Uterus (tissue), 4 donors: ENCODE data around the gene BABAM2. TPM values are rescaled to one million over a fixed set of nuclear protein-coding genes. Genes with fewer than 3 reads are reported as not detected.
A peak's percentile ranks its signal among the peaks of the same experiment; 100 is the strongest.

Source experiments
- DNase-seq, 2 donors: peaks; one replicate each; pipeline ENCODE4 v3.0.0-alpha.2; 2019 to 2020
- H3K27ac ChIP-seq, 2 donors: fragments of 200-600 bp; sonication (generic); 1 replicate in 1 of 2; 2 replicates in 1 of 2; pipeline ENCODE4 v1.5.1; 2016 to 2018
- H3K27me3 ChIP-seq, 2 donors: fragments of 200-600 bp; sonication (generic); one replicate each; pipeline ENCODE4 v1.5.1; 2018 to 2019; ENCODE audit warnings: control low read depth in 1 of 2
- H3K36me3 ChIP-seq, 2 donors: fragments of 200-600 bp; sonication (generic); one replicate each; pipeline ENCODE4 v1.5.1; 2019; ENCODE audit warnings: control low read depth in 1 of 2
- H3K4me1 ChIP-seq, 2 donors: fragments of 200-600 bp; sonication (generic); one replicate each; pipeline ENCODE4 v1.5.1; 2018 to 2019; ENCODE audit warnings: control low read depth in 1 of 2
- H3K4me3 ChIP-seq, 2 donors: fragments of 200-600 bp; sonication (generic); 1 replicate in 1 of 2; 2 replicates in 1 of 2; pipeline ENCODE4 v1.5.1; 2018 to 2019; ENCODE audit warnings: mild to moderate bottlenecking in 1 of 2
- H3K9me3 ChIP-seq, 2 donors: fragments of 200-600 bp; sonication (generic); one replicate each; pipeline ENCODE4 v1.5.1; 2019; ENCODE audit warnings: control low read depth in 1 of 2
- POLR2A ChIP-seq, 2 donors: fragments of 450-650 bp; IDR thresholded peaks; one replicate each; pipeline ENCODE4 v1.6.1; 2016; ENCODE audit warnings: antibody characterized with exemption in 2 of 2, mild to moderate bottlenecking in 1 of 2, moderate library complexity in 1 of 2
- intact Hi-C: fragments of 100-400 bp; cut with DNase I; formaldehyde crosslinking; loops from one replicate; pipeline ENCODE4 v1.15.1; 2023; ENCODE audit warnings: low total_unique reads
- total RNA-seq, 4 donors: library from RNA; depleted of rRNA in 3 of 4; stranded (reverse); fragments of >200 nt in 3 of 4; gene quantifications; one replicate each; pipeline versions ENCODE4 v1.1.0 to v1.2.4, GENCODE V29; 2014 to 2023
- TF ChIP-seq, protein P1 (sequence below), 4 experiments: fragments of 200-600 bp in 2 of 4; fragments of 450-650 bp in 2 of 4; sonication (generic) in 2 of 4; IDR thresholded peaks; one replicate each; pipeline ENCODE4 v1.5.1; 2016 to 2019; ENCODE audit warnings: antibody characterized with exemption in 4 of 4, mild to moderate bottlenecking in 2 of 4, moderate library complexity in 1 of 4
- donor health status: DM: yes; HTN: yes; CAD: no.

Gene BABAM2
- 10 to 100 TPM; 24.1 to 62.1 (median 32.5) TPM for total RNA-seq

DNA sequence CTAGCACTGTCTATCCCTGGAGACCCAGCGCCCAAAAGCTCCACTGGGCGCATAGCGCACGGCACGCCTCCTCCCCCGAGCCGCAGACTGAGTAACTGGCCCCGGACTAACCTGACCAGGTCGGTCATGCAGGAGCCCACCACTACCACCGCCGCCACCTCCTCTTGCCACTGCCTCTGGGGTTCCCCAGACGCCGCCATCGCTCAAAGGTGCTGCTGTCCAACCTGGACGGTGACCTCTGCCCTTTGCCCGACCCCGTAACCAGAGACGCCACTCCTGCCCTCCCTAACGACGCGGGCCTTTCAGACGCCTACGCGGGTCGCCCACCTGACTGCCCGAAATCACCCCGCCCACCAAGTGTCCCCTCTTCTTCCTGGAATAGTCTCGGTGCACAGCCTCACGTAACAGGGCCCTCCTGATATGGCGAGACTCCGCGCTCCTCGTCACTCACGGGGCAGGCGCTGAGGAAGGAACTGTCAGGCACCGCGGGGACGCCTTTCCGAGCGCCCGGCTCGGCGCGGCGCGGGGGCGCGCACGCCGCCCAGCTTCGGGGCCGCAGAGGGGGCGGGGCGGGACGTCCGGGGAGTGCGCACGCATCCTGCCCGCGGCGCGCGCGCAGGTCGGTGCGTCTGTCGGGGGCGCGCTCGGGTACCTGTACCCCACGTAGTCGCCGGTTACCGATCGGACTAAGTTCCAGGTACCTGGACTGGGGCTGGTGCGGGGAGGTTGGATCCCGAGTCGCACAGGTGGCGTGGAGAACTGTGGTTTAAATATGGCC is at the start of gene BABAM2, which contains the start of gene RBKS:
Gene BABAM2 (plus strand): TSS at position 584 of the 778 bp plus-strand sequence. CDS start 3,828 bp downstream, outside the sequence.
Gene RBKS (minus strand): TSS at position 242 of the 778 bp plus-strand sequence. CDS start 42 bp downstream, at position 200.
- H3K27ac ChIP-seq, result peak within 1 kb of the TSS; percentile 96
- H3K4me1 ChIP-seq, result peaks cover 0 to 7% of the 10 kb centered on the region in 2 donors
- H3K9me3 ChIP-seq, result no peaks in the 10 kb centered on the region
- no peaks in the 10 kb centered on the region for H3K36me3 ChIP-seq
- peak within 1 kb of the TSS; percentile 78 to 81 for H3K4me3 ChIP-seq
- peak; percentile 85 to 89 for DNase-seq
- intact Hi-C loops, result loop anchor here (10.0 kb wide), 1 partner anchor 504 kb away; the partner anchor contains the start of gene FOSL2
- H3K27me3 ChIP-seq, result no peaks in the 10 kb centered on the region
- TF ChIP-seq, protein P1, sequence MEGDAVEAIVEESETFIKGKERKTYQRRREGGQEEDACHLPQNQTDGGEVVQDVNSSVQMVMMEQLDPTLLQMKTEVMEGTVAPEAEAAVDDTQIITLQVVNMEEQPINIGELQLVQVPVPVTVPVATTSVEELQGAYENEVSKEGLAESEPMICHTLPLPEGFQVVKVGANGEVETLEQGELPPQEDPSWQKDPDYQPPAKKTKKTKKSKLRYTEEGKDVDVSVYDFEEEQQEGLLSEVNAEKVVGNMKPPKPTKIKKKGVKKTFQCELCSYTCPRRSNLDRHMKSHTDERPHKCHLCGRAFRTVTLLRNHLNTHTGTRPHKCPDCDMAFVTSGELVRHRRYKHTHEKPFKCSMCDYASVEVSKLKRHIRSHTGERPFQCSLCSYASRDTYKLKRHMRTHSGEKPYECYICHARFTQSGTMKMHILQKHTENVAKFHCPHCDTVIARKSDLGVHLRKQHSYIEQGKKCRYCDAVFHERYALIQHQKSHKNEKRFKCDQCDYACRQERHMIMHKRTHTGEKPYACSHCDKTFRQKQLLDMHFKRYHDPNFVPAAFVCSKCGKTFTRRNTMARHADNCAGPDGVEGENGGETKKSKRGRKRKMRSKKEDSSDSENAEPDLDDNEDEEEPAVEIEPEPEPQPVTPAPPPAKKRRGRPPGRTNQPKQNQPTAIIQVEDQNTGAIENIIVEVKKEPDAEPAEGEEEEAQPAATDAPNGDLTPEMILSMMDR (IDR thresholded peaks at IDR 0.05), result peak in 3 of 4 experiments; percentile 7 to 18 (median 8)
- TF ChIP-seq POLR2A (IDR thresholded peaks at IDR 0.05), result peak; percentile 87 to 93

GRCh38 chr2:27842894-27843293 is 47.6 kb upstream of the BABAM2 start:
- Histone ChIP-seq H3K36me3 (no peaks in the 10 kb centered on the region), H3K27ac (no peak overlapping the region), H3K4me1 (no peaks in the 10 kb centered on the region), H3K4me3 (no peak overlapping the region), H3K27me3 (no peaks in the 10 kb centered on the region), H3K9me3 (no peaks in the 10 kb centered on the region)
- TF ChIP-seq, protein P1 (IDR thresholded peaks at IDR 0.05), result no peak
- no peak for TF ChIP-seq POLR2A (IDR thresholded peaks at IDR 0.05)
- no peak for DNase-seq
- intact Hi-C loops, result no loop called here

DNA sequence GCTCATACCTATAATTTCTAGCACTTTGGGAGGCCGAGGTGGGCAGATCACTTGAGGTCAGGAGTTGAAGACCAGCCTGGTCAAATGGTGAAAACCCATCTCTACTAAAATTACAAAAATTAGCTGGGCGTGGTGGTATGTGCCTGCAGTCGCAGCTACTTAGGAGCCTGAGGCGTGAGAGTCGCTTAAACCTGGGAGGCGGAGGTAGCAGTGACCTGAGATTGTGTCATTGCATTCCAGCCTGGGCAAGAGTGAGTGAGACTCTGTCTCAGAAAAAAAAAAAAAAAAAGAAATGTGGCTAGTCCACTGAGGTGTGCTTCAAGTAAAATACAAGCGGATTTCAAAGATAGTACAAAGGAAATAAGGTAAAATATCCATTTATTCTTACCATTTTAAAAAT is 46.5 kb upstream of the BABAM2 start:
- TF ChIP-seq, protein P1 (IDR thresholded peaks at IDR 0.05), result no peak
- no peak for TF ChIP-seq POLR2A (IDR thresholded peaks at IDR 0.05)
- intact Hi-C loops, result no loop called here
- no peak for DNase-seq
- no peaks in the 10 kb centered on the region for H3K36me3 ChIP-seq
- H3K4me1 ChIP-seq, result no peaks in the 10 kb centered on the region
- no peak overlapping the region for H3K27ac ChIP-seq
- H3K9me3 ChIP-seq, result no peaks in the 10 kb centered on the region
- no peaks in the 10 kb centered on the region for H3K27me3 ChIP-seq
- no peak overlapping the region for H3K4me3 ChIP-seq

- Histone ChIP-seq H3K4me1 (no peaks in the 10 kb centered on the region), H3K27ac (peak overlapping the region in 1 of 2 donors; percentile 17), H3K4me3 (no peak overlapping the region), H3K9me3 (no peaks in the 10 kb centered on the region), H3K27me3 (no peaks in the 10 kb centered on the region), H3K36me3 (no peaks in the 10 kb centered on the region)
- no peak for TF ChIP-seq POLR2A (IDR thresholded peaks at IDR 0.05)
- TF ChIP-seq, protein P1 (IDR thresholded peaks at IDR 0.05), result no peak
- intact Hi-C loops, result no loop called here
- DNase-seq, result no peak
These were observed 45.7 kb upstream of the BABAM2 start for GRCh38 chr2:27844821-27845255.

DNA sequence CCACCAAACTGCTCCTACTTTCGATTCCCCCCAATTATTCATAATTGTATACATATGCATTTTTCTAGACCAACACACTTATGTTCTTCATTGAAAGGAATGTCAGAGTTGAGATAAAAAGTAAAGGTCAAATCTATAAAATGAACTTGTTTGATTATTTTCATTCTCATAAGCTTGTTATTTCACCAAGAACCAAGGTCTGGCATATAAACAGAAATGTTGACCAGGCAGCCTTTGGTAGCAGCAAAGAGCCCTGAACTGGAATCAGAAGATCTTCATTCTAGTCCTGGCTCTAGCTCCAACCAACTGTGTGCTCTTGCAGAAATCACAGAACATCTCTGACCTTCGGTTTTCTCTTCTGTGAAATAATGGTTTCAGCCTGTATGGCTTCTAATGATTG is 43.2 kb upstream of the BABAM2 start:
- TF ChIP-seq, protein P1 (IDR thresholded peaks at IDR 0.05), result no peak
- no peak for TF ChIP-seq POLR2A (IDR thresholded peaks at IDR 0.05)
- no peaks in the 10 kb centered on the region for H3K27me3 ChIP-seq
- intact Hi-C loops, result no loop called here

More for the DNA sequence above, 43.2 kb upstream of the BABAM2 start:
- H3K4me1 ChIP-seq, result no peaks in the 10 kb centered on the region
- DNase-seq, result no peak
- H3K4me3 ChIP-seq, result no peak overlapping the region
- no peaks in the 10 kb centered on the region for H3K9me3 ChIP-seq
- no peak overlapping the region for H3K27ac ChIP-seq
- H3K36me3 ChIP-seq, result no peaks in the 10 kb centered on the region
